ENCODE results near the gene ANKRD13C.

DNA sequence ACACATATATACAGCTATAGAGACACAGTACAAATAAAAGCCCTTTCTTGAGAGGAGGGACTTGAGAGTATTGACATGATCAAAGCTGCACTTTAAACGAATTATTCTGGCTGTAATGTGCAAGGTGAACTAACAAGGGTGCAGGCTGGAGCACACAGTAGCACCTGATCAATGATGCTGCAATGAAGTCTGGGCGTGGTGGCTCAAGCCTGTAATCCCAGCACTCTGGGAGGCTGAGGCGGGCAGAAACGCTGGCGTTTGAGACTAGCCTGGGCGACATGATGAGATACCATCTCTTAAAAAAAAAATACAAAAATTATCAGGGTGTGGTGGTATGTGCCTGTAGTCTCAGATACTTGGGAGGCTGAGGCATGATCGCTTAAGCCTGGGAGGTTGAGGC, 42.5 kb upstream of the ANKRD13C start:
- TF ChIP-seq, protein P1, sequence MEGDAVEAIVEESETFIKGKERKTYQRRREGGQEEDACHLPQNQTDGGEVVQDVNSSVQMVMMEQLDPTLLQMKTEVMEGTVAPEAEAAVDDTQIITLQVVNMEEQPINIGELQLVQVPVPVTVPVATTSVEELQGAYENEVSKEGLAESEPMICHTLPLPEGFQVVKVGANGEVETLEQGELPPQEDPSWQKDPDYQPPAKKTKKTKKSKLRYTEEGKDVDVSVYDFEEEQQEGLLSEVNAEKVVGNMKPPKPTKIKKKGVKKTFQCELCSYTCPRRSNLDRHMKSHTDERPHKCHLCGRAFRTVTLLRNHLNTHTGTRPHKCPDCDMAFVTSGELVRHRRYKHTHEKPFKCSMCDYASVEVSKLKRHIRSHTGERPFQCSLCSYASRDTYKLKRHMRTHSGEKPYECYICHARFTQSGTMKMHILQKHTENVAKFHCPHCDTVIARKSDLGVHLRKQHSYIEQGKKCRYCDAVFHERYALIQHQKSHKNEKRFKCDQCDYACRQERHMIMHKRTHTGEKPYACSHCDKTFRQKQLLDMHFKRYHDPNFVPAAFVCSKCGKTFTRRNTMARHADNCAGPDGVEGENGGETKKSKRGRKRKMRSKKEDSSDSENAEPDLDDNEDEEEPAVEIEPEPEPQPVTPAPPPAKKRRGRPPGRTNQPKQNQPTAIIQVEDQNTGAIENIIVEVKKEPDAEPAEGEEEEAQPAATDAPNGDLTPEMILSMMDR (IDR thresholded peaks at IDR 0.05 in 4 of 5, conservative IDR thresholded peaks at IDR 0.05 in 1 of 5), result no peak
- no peak for TF ChIP-seq POLR2A (IDR thresholded peaks at IDR 0.05)

Data from gastrocnemius medialis (tissue), 4 donors.